DOHH2 (cell line): Measurements from ENCODE around the gene GLYATL3.

Experiments used
- H3F3A ChIP-seq: fragments of 200-600 bp; sonication (generic), shearing (Covaris generic); 2 replicates; pipeline ENCODE4 v1.6.0; 2016; ENCODE audit warnings: antibody characterized with exemption, mild to moderate bottlenecking; ENCODE audit not compliant: control insufficient read depth, insufficient read depth
- H3K27ac ChIP-seq: fragments of 200-600 bp; sonication (generic); 2 replicates; pipeline ENCODE4 v1.5.1; 2014; ENCODE audit warnings: low read depth, mild to moderate bottlenecking, low read length, moderate library complexity
- H3K27me3 ChIP-seq: fragments of 200-600 bp; sonication (generic); 2 replicates; pipeline ENCODE4 v1.6.1; 2014; ENCODE audit warnings: mild to moderate bottlenecking, low read length, mixed read lengths; ENCODE audit not compliant: control insufficient read depth
- H3K36me3 ChIP-seq: fragments of 200-600 bp; sonication (generic); 2 replicates; pipeline ENCODE4 v1.6.1; 2014; ENCODE audit warnings: mild to moderate bottlenecking, low read length, moderate library complexity, mixed read lengths; ENCODE audit not compliant: control insufficient read depth
- H3K4me1 ChIP-seq: fragments of 200-600 bp; sonication (generic); 2 replicates; pipeline ENCODE4 v1.6.1; 2014; ENCODE audit warnings: mild to moderate bottlenecking, low read length, mixed read lengths; ENCODE audit not compliant: control insufficient read depth
- H3K4me2 ChIP-seq: fragments of 200-600 bp; sonication (generic); 2 replicates; pipeline ENCODE4 v1.6.0; 2014; ENCODE audit warnings: mild to moderate bottlenecking, low read length, moderate library complexity
- H3K4me3 ChIP-seq: fragments of 200-600 bp; sonication (generic); 2 replicates; pipeline ENCODE4 v1.5.1; 2014; ENCODE audit warnings: mild to moderate bottlenecking, low read length, mixed read lengths
- H3K79me2 ChIP-seq: fragments of 200-600 bp; sonication (generic); 2 replicates; pipeline ENCODE4 v1.6.1; 2014; ENCODE audit warnings: mild to moderate bottlenecking, low read length, mixed read lengths; ENCODE audit not compliant: control insufficient read depth
- H3K9me2 ChIP-seq: fragments of 200-600 bp; sonication (generic); replicated peaks from 2 replicates; pipeline ENCODE4 v1.6.1; 2014; ENCODE audit warnings: mild to moderate bottlenecking, low read length, mixed read lengths; ENCODE audit not compliant: control insufficient read depth
- H3K9me3 ChIP-seq: fragments of 200-600 bp; sonication (generic); 2 replicates; pipeline ENCODE4 v1.6.1; 2014; ENCODE audit warnings: antibody characterized with exemption, low read length, mixed read lengths; ENCODE audit not compliant: control insufficient read depth, insufficient read depth
- H4K20me1 ChIP-seq: fragments of 200-600 bp; sonication (generic); 2 replicates; pipeline ENCODE4 v1.6.0; 2014; ENCODE audit warnings: low read depth, mild to moderate bottlenecking, antibody characterized with exemption, low read length, moderate library complexity; ENCODE audit not compliant: control insufficient read depth, insufficient read depth
- CTCF ChIP-seq: fragments of 200-600 bp; sonication (generic); IDR thresholded peaks from one replicate; pipeline ENCODE4 v1.5.1; 2014; ENCODE audit warnings: antibody characterized with exemption, mild to moderate bottlenecking, low read depth, low read length; ENCODE audit not compliant: poor library complexity, severe bottlenecking
- EZH2phosphoT487 ChIP-seq: fragments of 200-600 bp; sonication (generic); IDR thresholded peaks from 2 replicates; pipeline ENCODE4 v1.6.1; 2017; ENCODE audit warnings: borderline replicate concordance, mild to moderate bottlenecking, antibody characterized with exemption, low read length, moderate library complexity, mixed read lengths

The GLYATL3 gene

GRCh38 chr6:49548613-49549304, 49.0 kb downstream of the GLYATL3 start:
- no peaks in the 10 kb centered on the region for H3K4me1 ChIP-seq
- H3K79me2 ChIP-seq, result no peaks in the 10 kb centered on the region
- H3K36me3 ChIP-seq, result no peaks in the 10 kb centered on the region
- H3K27me3 ChIP-seq, result no peaks in the 10 kb centered on the region
- no peaks in the 10 kb centered on the region for H3F3A ChIP-seq
- H3K9me2 ChIP-seq, result no peaks in the 10 kb centered on the region
- H3K9me3 ChIP-seq, result no peaks in the 10 kb centered on the region
- no peak overlapping the region for H3K4me2 ChIP-seq
- no peaks in the 10 kb centered on the region for H4K20me1 ChIP-seq
- no peak overlapping the region for H3K27ac ChIP-seq
- no peak overlapping the region for H3K4me3 ChIP-seq
- TF ChIP-seq CTCF (no peak), EZH2phosphoT487 (no peak)

DNA sequence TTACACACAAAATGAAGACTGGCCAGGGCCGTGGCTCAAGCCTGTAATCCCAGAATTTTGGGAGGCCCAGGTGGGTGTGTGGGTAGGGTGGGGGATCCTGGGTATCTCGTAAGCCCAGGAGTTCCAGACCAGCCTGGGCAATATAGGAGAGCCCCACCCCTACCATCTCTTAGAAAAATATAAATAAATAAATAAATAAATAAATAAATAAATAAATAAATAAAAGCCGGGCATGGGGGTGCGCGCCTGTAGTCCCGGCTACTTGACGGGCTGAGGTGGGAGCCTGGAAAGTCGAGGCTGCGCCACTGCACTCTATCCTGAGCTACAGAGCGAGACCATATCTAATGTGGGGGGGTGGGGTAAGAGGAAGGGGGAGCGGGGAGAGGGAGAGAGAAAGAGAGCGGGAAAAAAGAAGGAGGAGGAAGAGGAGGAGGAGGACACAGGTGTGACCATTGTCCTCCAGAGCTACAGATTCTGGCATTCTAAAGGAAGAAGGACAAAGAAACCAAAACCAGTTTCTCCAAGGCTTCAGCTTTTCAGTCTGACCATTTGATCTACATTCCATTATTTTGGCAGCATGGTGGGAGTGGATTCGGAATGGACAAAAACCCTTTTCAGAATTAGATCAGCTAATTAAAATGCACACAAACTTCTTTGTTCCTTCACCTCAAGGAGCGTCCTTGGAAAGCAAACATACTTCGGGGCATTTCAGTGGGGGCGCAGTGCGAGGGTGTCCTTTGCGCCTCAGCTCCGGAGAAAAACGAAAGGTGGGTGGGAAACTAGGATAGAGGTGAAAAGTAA, 50.2 kb downstream of the GLYATL3 start:
- no peak overlapping the region for H3K4me3 ChIP-seq
- H3K4me2 ChIP-seq, result no peak overlapping the region
- H3K27me3 ChIP-seq, result no peaks in the 10 kb centered on the region

GRCh38 chr6:49550492-49551077, 50.9 kb downstream of the GLYATL3 start, which contains the start of gene C6orf141:
TSS of gene C6orf141 (plus strand) at chr6:49550668. CDS start at chr6:49550793, 125 bp downstream.
- H3K4me3 ChIP-seq, result no peak within 1 kb of the TSS
- H3K4me2 ChIP-seq, result no peak within 1 kb of the TSS
- H3K27me3 ChIP-seq, result no peaks in the 10 kb centered on the region
- no peaks in the 10 kb centered on the region for H3K79me2 ChIP-seq
- H3K9me3 ChIP-seq, result no peaks in the 10 kb centered on the region
- H4K20me1 ChIP-seq, result no peaks in the 10 kb centered on the region
- no peaks in the 10 kb centered on the region for H3K36me3 ChIP-seq
- no peaks in the 10 kb centered on the region for H3F3A ChIP-seq
- TF ChIP-seq CTCF (no peak), EZH2phosphoT487 (no peak)
- H3K27ac ChIP-seq, result no peak within 1 kb of the TSS
- no peaks in the 10 kb centered on the region for H3K4me1 ChIP-seq
- H3K9me2 ChIP-seq, result no peaks in the 10 kb centered on the region

More for the DNA sequence above, 50.2 kb downstream of the GLYATL3 start:
- Histone ChIP-seq H3K36me3 (no peaks in the 10 kb centered on the region), H3K9me2 (no peaks in the 10 kb centered on the region), H3K79me2 (no peaks in the 10 kb centered on the region), H3F3A (no peaks in the 10 kb centered on the region), H3K27ac (no peak overlapping the region), H4K20me1 (no peaks in the 10 kb centered on the region), H3K9me3 (no peaks in the 10 kb centered on the region), H3K4me1 (no peaks in the 10 kb centered on the region)
- TF ChIP-seq EZH2phosphoT487, result no peak
- TF ChIP-seq CTCF, result no peak
